22Rv1 (cell line): ENCODE results near the gene KCNS3.

ENCODE experiments used
- CTCF ChIP-seq: fragments of 450-650 bp; IDR thresholded peaks from 2 replicates; pipeline ENCODE4 v1.5.1; 2017; ENCODE audit warnings: mild to moderate bottlenecking
- ZFX ChIP-seq: fragments of 450-650 bp; IDR thresholded peaks from 2 replicates; pipeline ENCODE4 v1.6.1; 2017; ENCODE audit warnings: antibody characterized with exemption, borderline replicate concordance

DNA sequence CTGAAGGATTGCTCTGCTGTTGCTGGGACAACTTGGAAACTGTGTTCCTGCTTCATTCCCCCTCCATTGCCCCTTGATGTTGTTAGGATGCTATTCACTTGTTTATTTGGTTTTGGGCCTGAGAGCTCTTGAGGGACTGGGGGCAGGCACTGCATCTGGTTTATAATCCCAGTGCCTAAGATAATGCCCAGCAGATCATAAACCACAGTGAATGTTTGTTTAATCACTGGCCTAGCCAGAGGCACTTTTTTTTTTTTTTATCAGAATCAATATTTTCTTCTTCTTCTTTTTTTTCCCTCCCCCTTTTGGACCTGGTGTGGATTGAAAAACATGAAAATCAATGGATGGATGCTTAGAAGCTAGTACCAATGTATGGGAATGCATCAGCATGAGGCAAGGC lies 38.1 kb downstream of the KCNS3 start:
- TF ChIP-seq CTCF (no peak), ZFX (no peak)
